Stomach (tissue), 9 donors: Measurements from ENCODE around the gene AGAP3. TPM values are rescaled to one million over a fixed set of nuclear protein-coding genes. Genes with fewer than 3 reads are reported as not detected.

Source experiments
- DNase-seq, 2 donors: peaks; one replicate each; pipeline versions ENCODE4 v3.0.0 to v3.0.0-alpha.2; 2013 to 2019
- H3K27ac ChIP-seq, 5 donors: fragments of 200-600 bp in 4 of 5; sonication (generic) in 4 of 5; one replicate each; pipeline ENCODE4 v1.5.1; 2013 to 2019; ENCODE audit warnings: mild to moderate bottlenecking in 1 of 5, moderate library complexity in 1 of 5
- H3K27me3 ChIP-seq, 3 donors: fragments of 200-600 bp; sonication (generic); one replicate each; pipeline ENCODE4 v1.5.1; 2017 to 2019; ENCODE audit warnings: mixed run types in 1 of 3
- H3K36me3 ChIP-seq, 4 donors: fragments of 200-600 bp; sonication (generic); 1 replicate in 3 of 4; 2 replicates in 1 of 4; pipeline ENCODE4 v1.5.1; 2016 to 2019
- H3K4me1 ChIP-seq, 4 donors: fragments of 200-600 bp; sonication (generic); one replicate each; pipeline ENCODE4 v1.5.1; 2016 to 2019
- H3K4me3 ChIP-seq, 4 donors: fragments of 200-600 bp; sonication (generic) in 3 of 4; one replicate each; pipeline ENCODE4 v1.5.1; 2016 to 2019; ENCODE audit warnings: mild to moderate bottlenecking in 1 of 4
- H3K9me3 ChIP-seq, 4 donors: fragments of 200-600 bp; sonication (generic); one replicate each; pipeline ENCODE4 v1.5.1; 2016 to 2019
- CTCF ChIP-seq, 7 experiments: fragments of 450-650 bp in 4 of 7; fragments of 200-600 bp in 3 of 7; sonication (generic) in 3 of 7; IDR thresholded peaks; one replicate each; pipeline ENCODE4 v1.5.1; 2016 to 2019; ENCODE audit warnings: antibody characterized with exemption in 7 of 7, control low read depth in 2 of 7, mild to moderate bottlenecking in 1 of 7
- EP300 ChIP-seq: sonication (generic); formaldehyde crosslinking; IDR thresholded peaks from one replicate; pipeline ENCODE4 v1.6.1; 2017; ENCODE audit warnings: antibody characterized with exemption
- POLR2A ChIP-seq, 4 donors: fragments of 450-650 bp; IDR thresholded peaks; one replicate each; pipeline ENCODE4 v1.6.1; 2016; ENCODE audit warnings: antibody characterized with exemption in 4 of 4, control low read depth in 2 of 4, mild to moderate bottlenecking in 1 of 4, moderate library complexity in 1 of 4
- POLR2AphosphoS5 ChIP-seq, 3 donors: sonication (generic); formaldehyde crosslinking; IDR thresholded peaks; one replicate each; pipeline ENCODE4 v1.6.1; 2016; ENCODE audit warnings: antibody characterized with exemption in 3 of 3
- WGBS, 5 donors: extraction: QIAGEN DNeasy Blood & Tissue Kit in 3 of 5; methylation state at CpG; one replicate each; pipeline versions ENCODE4 v1.1.5 to v1.1.7; 2013 to 2018; 5-methylcytosine and 5-hydroxymethylcytosine counted together
- intact Hi-C: fragments of 100-400 bp; cut with DNase I; formaldehyde crosslinking; loops from one replicate; pipeline ENCODE4 v1.15.1; 2023; ENCODE audit warnings: low total_unique reads
- polyA plus RNA-seq, 3 donors: library from polyadenylated mRNA; stranded (reverse); fragments of 200-250 nt; gene quantifications; one replicate each; pipeline ENCODE4 v1.2.3, GENCODE V29; 2013
- total RNA-seq, 5 donors: library from RNA; depleted of rRNA; stranded (reverse); fragments of >200 nt; gene quantifications; one replicate each; pipeline versions ENCODE4 v1.1.0 to v1.2.3, GENCODE V29; 2014 to 2016
- donor health status: healthy with polysubstance abuse.
- donor health status: Bipolar disorder and iron deficiency.
- donor health status: healthy.

The AGAP3 gene
- total and polyA plus RNA-seq, 8 donors: 32.5 to 342 (median 53.3) TPM

GRCh38 chr7:151073990-151074389, 12.3 kb upstream of the AGAP3 start:
- no peak for DNase-seq
- 76 to 90% (median 85%) methylated on average over 16 to 17 of the region's 17 CpGs for WGBS, 5 donors
- TF ChIP-seq EP300 (no peak), CTCF (IDR thresholded peaks at IDR 0.05) (no peak), POLR2A (IDR thresholded peaks at IDR 0.05) (no peak), POLR2AphosphoS5 (IDR thresholded peaks at IDR 0.05) (no peak)
- Histone ChIP-seq H3K4me3 (no peak overlapping the region), H3K4me1 (peaks cover 23 to 29% (median 27%) of the 10 kb centered on the region in 4 donors), H3K27ac (no peak overlapping the region), H3K27me3 (no peaks in the 10 kb centered on the region), H3K36me3 (peaks cover 66 to 88% (median 87%) of the 10 kb centered on the region in 4 donors), H3K9me3 (no peaks in the 10 kb centered on the region)
- intact Hi-C loops: no loop called here

GRCh38 chr7:151074817-151075661, 11.2 kb upstream of the AGAP3 start:
- Histone ChIP-seq H3K36me3 (peaks cover 61 to 78% (median 76%) of the 10 kb centered on the region in 4 donors), H3K4me1 (peaks cover 32 to 40% (median 38%) of the 10 kb centered on the region in 4 donors), H3K9me3 (no peaks in the 10 kb centered on the region), H3K27ac (no peak overlapping the region), H3K4me3 (no peak overlapping the region), H3K27me3 (no peaks in the 10 kb centered on the region)
- intact Hi-C loops: no loop called here
- 85 to 91% (median 91%) methylated on average over 20 to 26 of the region's 26 CpGs for WGBS, 5 donors
- no peak for DNase-seq
- no peak for TF ChIP-seq EP300
- TF ChIP-seq CTCF (IDR thresholded peaks at IDR 0.05): no peak
- no peak for TF ChIP-seq POLR2AphosphoS5 (IDR thresholded peaks at IDR 0.05)
- TF ChIP-seq POLR2A (IDR thresholded peaks at IDR 0.05): no peak

GRCh38 chr7:151075662-151075971, 10.7 kb upstream of the AGAP3 start:
- 77 to 88% (median 82%) methylated on average over 7 of the region's 7 CpGs for WGBS, 5 donors

GRCh38 chr7:151075978-151076426, 10.3 kb upstream of the AGAP3 start:
- intact Hi-C loops: no loop called here
- 78 to 83% (median 81%) methylated on average over 22 of the region's 22 CpGs for WGBS, 5 donors
- TF ChIP-seq POLR2AphosphoS5 (IDR thresholded peaks at IDR 0.05) (no peak), POLR2A (IDR thresholded peaks at IDR 0.05) (no peak), CTCF (IDR thresholded peaks at IDR 0.05) (no peak), EP300 (no peak)

More at GRCh38 chr7:151075662-151075971, 10.7 kb upstream of the AGAP3 start:
- no peak for DNase-seq
- no peaks in the 10 kb centered on the region for H3K9me3 ChIP-seq
- intact Hi-C loops: no loop called here
- H3K4me1 ChIP-seq: peaks cover 32 to 42% (median 39%) of the 10 kb centered on the region in 4 donors
- TF ChIP-seq CTCF (IDR thresholded peaks at IDR 0.05) (no peak), EP300 (no peak), POLR2AphosphoS5 (IDR thresholded peaks at IDR 0.05) (no peak)
- no peak overlapping the region for H3K4me3 ChIP-seq
- peaks cover 55 to 72% (median 70%) of the 10 kb centered on the region in 4 donors for H3K36me3 ChIP-seq
- H3K27ac ChIP-seq: no peak overlapping the region
- H3K27me3 ChIP-seq: no peaks in the 10 kb centered on the region

More at GRCh38 chr7:151075978-151076426, 10.3 kb upstream of the AGAP3 start:
- Histone ChIP-seq H3K27ac (no peak overlapping the region), H3K36me3 (peaks cover 51 to 68% (median 67%) of the 10 kb centered on the region in 4 donors), H3K27me3 (no peaks in the 10 kb centered on the region), H3K4me3 (no peak overlapping the region), H3K4me1 (peaks cover 34 to 44% (median 43%) of the 10 kb centered on the region in 4 donors), H3K9me3 (no peaks in the 10 kb centered on the region)
- no peak for DNase-seq
